ENCODE data around the gene POC1A. TPM values are rescaled to one million over a fixed set of nuclear protein-coding genes. Genes with fewer than 3 reads are reported as not detected.

Gene POC1A
- total RNA-seq, 1 experiment from 2014 or later = 29.0 TPM

DNA sequence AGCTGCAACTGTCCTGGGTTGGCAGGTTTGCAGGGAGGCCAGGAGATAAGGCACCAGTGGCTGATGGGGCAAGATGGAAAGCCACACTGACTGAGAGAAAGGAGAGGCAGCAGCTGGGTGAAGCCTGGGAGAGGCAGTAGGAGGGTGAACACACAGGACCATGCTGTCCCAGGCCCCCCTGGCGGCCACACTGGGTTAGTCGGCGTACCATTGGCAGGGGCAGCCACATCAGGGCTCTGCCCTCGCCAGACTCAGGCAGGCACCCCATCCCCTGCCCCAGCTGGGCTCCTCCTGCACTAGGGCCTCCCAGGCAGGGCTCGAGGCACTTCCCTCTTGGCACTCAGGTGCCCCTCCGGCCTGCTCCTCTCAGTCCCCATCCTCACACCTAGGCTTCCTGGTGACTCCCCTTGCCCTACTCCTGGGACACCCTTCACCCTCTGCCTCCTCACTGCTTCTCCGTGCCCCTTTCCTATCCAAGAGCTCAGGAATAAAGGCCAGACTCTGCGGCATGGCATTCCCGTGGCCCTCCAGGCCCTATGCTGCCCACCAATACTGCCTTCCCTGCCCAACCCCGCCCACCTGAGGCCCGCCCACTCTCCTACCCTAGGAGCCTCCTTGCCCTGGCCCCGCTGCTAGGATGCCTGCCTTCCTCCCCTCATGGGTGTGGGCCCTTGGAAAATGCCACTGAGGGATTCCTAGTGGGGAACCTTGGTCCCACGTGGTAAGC, 69.1 kb downstream of the POC1A start:
- no peak overlapping the region; a peak in 1 of 7 replicates for H3K27ac Mint-ChIP-seq
- H3K56ac ChIP-seq (ENCODE audit: insufficient read length, low read depth, low read length) = no peak overlapping the region
- H2BK20ac ChIP-seq (ENCODE audit: low read depth, low read length, poor library complexity, severe bottlenecking) = no peak overlapping the region
- H3K36me3 Mint-ChIP-seq (ENCODE audit: insufficient read depth in 1 of 3, low read depth in 3 of 3) = peaks cover 0 to 12% (median 3%) of the 10 kb centered on the region in 3 experiments; a peak in 4 of 7 replicates
- no CpG with 5 or more reads among the region's 13 CpGs for WGBS (ENCODE audit: extremely low coverage, insufficient read length, low lambda C conversion rate)
- no peaks in the 10 kb centered on the region for H3K9me3 Mint-ChIP-seq
- no peak overlapping the region for H2BK5ac ChIP-seq (ENCODE audit: insufficient read length, low read length)
- no peak overlapping the region for H4K8ac ChIP-seq (replicated peaks; ENCODE audit: insufficient read length, low read depth, low read length)
- H4K5ac ChIP-seq (ENCODE audit: insufficient read length, low read depth, low read length) = no peak overlapping the region
- H3K14ac ChIP-seq (ENCODE audit: insufficient read depth, low read length) = no peak overlapping the region
- H3K79me1 ChIP-seq (ENCODE audit: insufficient read depth, low read depth, low read length, poor library complexity, severe bottlenecking) = no peaks in the 10 kb centered on the region
- no peak overlapping the region for H3K27ac ChIP-seq (ENCODE audit: insufficient read length, low read depth, low read length)
- H3K4ac ChIP-seq (ENCODE audit: low read depth, low read length) = no peak overlapping the region
- H3K9ac ChIP-seq (ENCODE audit: extremely low read depth, insufficient read length, low read length) = no peak overlapping the region
- no peaks in the 10 kb centered on the region for H3K9me3 ChIP-seq (ENCODE audit: control insufficient read depth, low read depth, low read length)
- TF ChIP-seq, protein P1, sequence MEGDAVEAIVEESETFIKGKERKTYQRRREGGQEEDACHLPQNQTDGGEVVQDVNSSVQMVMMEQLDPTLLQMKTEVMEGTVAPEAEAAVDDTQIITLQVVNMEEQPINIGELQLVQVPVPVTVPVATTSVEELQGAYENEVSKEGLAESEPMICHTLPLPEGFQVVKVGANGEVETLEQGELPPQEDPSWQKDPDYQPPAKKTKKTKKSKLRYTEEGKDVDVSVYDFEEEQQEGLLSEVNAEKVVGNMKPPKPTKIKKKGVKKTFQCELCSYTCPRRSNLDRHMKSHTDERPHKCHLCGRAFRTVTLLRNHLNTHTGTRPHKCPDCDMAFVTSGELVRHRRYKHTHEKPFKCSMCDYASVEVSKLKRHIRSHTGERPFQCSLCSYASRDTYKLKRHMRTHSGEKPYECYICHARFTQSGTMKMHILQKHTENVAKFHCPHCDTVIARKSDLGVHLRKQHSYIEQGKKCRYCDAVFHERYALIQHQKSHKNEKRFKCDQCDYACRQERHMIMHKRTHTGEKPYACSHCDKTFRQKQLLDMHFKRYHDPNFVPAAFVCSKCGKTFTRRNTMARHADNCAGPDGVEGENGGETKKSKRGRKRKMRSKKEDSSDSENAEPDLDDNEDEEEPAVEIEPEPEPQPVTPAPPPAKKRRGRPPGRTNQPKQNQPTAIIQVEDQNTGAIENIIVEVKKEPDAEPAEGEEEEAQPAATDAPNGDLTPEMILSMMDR (conservative IDR thresholded peaks at IDR 0.05) = peak; percentile 57
- no peaks in the 10 kb centered on the region for H4K20me1 ChIP-seq (ENCODE audit: control insufficient read depth, insufficient read depth, insufficient read length)
- no peak overlapping the region for H2BK12ac ChIP-seq (ENCODE audit: insufficient read length, low read depth, low read length)
- no peak overlapping the region for H3K18ac ChIP-seq (ENCODE audit: insufficient read length, low read depth, low read length)
- no peak overlapping the region for H2BK120ac ChIP-seq (ENCODE audit: low read depth, low read length, poor library complexity, severe bottlenecking)
- no peak overlapping the region for H3T11ph ChIP-seq (ENCODE audit: low read length)
- H4K91ac ChIP-seq (ENCODE audit: insufficient read length, low read depth, low read length) = no peak overlapping the region
- H3K27me3 Mint-ChIP-seq (ENCODE audit: low read depth) = no peaks in the 10 kb centered on the region
- H3K27me3 ChIP-seq (ENCODE audit: insufficient read depth, low read length) = no peaks in the 10 kb centered on the region
- H2AFZ ChIP-seq (ENCODE audit: low read length) = no peak overlapping the region
- no peak overlapping the region for H3K4me2 ChIP-seq (ENCODE audit: insufficient read depth, insufficient read length, low read length)
- no peaks in the 10 kb centered on the region for H3K79me2 ChIP-seq (ENCODE audit: insufficient read depth, low read length)
- H3K4me1 Mint-ChIP-seq = peaks cover 0 to 12% of the 10 kb centered on the region in 2 experiments; a peak in 2 of 4 replicates
- H3K23me2 ChIP-seq (ENCODE audit: insufficient read length, low read depth, low read length, poor library complexity, severe bottlenecking) = no peaks in the 10 kb centered on the region
- DNase-seq = peak; percentile 53
- H2AK5ac ChIP-seq (ENCODE audit: insufficient read length, low read length) = no peak overlapping the region
- H3K4me1 ChIP-seq (ENCODE audit: insufficient read depth, low read length) = no peaks in the 10 kb centered on the region
- no peak overlapping the region for H3K4me3 Mint-ChIP-seq
- no peak overlapping the region for H3K23ac ChIP-seq (ENCODE audit: insufficient read length, low read depth, low read length)
- H2BK15ac ChIP-seq (ENCODE audit: low read depth, low read length) = no peak overlapping the region

All from H9 (cell line).